ENCODE results near the gene ADD2. TPM values are rescaled to one million over a fixed set of nuclear protein-coding genes. Genes with fewer than 3 reads are reported as not detected.

ADD2 gene
- total RNA-seq, 1 donor from 2014 or later, result 2.0 TPM

DNA sequence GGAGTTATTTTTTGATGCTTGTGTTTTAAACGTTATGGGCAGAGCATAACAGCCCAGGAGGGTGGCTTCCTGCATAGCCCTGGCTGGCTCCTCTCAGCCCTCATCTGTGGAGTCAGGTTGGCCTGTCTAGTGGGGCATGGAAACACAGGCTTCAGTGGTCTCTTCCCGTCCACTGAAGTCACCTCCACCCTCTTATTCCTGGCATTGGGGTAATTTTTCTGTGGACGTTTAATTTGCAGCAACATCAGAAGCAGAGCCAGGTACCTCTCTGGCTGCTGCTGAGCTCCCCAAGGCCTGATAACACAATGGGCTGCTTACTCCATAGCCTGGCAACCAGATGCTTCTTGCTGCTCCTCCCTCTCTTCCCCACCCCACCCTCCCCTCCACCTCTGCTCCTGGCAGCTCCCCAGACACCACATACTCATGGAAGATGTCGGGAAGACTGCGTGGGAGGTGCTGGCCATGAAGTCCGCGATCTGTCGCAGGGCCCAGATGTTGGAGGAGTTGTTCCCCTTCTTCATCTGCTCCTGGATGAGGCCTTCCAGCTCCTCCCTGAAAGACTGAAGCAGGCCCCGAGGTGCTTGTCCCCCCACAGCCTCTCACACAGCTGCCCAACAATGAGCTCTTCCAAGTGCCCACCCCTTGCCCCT, 64.0 kb downstream of the ADD2 start:
- no peak for DNase-seq (ENCODE audit: low read depth in 2 of 2)

DNA sequence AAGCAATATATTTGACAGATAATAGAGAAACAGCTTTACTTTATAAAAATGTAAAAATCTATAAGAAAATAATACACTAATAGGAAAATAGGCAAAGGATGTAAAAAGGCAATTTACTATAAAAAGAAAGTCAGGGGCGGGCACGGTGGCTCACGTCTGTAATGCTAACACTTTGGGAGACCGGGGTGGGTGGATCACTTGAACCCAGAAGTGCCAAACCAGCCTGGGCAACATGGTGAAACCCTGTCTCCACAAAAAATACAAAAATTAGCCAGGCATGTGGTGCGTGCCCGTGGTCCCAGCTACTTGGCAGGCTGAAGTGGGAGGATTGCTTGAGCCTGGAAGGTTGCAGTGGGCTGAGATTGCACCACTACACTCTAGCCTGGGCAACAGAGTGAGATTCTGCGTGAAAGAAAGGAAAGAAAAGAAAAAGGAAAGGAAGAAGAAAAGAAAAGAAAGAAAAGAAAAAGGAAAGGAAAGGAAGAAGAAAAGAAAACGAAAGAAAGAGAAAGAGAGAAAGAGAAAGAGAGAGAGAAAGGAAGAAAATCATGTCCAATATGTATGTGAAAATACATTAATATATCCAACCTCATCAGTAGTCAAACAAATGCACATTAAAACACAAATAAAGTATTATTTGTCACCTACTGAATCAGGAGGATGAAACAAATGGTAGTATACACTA, 65.1 kb downstream of the ADD2 start:
- DNase-seq (ENCODE audit: low read depth in 2 of 2), result no peak

DNA sequence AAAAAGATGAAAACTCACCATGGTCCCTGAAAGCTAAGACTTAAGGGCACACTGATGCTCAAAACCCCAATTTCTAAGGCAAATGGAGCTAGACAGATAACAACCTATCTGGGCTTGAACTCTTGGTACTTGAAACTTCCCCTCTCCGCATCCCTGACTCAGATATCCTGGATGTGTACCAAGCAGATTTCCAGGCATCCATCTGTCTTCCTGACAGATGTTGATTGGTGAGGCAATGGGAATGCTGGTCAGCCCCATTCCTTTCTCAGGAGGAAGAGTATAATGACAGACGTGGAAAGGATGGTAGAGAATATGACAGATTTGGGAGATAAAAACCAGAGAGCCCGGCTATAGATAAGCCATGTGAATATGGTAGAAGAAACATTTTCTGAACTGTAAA, 69.2 kb downstream of the ADD2 start:
- peak in 1 of 2 donors; percentile 9 for DNase-seq (ENCODE audit: low read depth in 2 of 2)

DNA sequence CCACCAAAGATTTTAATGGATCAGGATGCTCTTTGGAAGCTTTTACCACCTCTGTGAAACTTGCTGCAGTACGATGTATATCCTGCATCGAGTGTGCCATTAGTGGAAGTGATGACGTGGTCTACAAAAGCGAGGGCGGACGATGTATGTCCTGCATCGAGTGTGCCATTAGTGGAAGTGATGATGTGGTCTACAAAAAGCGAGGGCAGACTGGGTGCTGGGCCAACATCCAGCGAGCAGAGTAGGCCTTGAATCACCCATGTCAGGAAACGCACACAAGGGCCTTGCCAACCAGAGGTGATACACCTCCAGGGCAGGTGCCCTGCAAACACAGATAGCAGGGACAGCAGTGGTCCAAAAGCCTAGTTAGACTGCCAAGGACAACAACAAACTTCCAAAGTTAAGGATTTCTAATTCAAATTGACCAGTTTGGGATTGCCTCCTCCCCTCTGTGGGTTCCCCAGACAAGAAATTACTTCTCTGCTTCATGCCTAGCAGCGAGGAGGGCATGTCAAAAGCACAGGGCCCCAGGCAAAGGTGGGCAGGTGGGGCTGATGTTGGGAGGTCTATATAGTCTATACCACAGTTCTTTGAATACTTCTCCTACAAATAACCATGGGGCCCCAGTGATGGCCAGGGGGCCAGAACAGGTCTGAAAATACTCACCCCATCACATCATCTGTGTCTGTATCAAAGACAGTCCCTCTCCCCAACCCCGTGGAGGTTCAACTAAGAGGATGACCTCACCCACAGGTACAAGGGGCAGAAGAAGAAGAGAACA, 70.2 kb downstream of the ADD2 start:
- DNase-seq (ENCODE audit: low read depth in 2 of 2), result no peak

DNA sequence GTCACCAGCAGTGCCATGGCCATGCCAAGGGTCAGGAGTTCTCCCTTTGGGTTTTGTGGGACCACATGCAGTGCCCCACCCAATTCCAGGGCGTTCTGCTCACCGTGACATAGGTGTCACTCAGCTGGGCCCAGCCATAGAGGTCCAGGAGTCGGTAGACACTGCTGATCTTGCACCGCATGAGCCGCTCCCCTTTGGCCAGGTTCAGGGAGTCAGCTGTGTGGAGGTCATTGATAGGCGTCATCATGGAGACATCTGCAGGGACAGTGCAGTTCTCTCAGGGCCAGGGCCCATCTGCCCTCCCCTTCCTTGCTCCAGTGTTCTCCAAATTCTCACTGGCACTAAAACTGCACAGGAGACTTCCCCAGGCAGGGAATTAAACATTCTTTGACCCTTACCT, 71.9 kb downstream of the ADD2 start:
- DNase-seq (ENCODE audit: low read depth in 2 of 2), result no peak

DNA sequence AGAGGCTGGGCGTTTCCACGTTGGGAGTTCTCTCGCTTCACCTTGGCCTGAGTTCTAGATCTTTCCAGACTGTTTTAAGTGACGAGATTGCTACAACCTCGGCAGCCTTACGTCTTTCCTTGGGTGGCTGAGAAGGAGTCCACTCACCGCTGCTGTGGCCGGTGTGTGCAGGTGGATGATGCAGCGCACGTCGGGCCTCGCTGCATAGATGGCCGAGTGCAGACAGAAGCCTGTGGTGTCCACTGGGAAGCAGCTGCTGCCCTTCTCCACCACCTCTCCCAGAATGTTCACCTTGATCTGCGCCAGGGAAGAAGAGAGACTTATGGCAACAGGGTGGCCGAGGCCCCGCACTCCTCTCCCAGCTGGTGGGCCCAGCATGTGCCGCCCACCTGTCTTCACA, 75.7 kb downstream of the ADD2 start:
- DNase-seq (ENCODE audit: low read depth in 2 of 2), result no peak

DNA sequence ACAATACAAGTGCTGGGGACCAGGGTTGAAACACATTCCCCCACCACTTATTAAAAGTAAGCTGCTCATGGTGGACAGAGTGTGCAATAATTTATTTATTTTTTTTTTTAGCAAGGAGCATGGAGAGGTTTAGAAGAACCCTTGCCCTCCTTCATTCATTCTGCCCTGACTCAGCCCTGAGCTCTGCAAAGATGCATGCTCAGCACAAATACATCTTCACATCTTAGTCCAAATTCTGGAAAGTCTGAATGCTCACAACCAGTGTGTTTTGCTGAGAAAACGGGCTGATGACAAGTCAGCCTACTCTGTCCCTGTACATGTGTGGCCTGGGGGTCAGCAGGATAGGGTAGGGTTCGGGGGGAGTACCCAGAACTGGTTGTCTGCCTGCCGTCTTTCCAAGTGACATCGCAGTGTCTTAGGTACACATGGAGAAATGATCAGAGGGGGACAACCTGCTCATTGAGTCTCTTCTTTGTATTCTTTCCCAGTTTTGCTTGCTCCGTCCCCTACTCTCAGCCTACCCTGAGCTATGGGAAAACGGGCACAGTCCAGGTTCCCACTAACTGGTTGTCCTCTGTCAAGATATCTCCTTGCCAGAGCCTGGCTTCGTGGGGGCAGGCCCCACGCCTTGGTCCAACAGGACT, 76.4 kb downstream of the ADD2 start:
- no peak for DNase-seq (ENCODE audit: low read depth in 2 of 2)

DNA sequence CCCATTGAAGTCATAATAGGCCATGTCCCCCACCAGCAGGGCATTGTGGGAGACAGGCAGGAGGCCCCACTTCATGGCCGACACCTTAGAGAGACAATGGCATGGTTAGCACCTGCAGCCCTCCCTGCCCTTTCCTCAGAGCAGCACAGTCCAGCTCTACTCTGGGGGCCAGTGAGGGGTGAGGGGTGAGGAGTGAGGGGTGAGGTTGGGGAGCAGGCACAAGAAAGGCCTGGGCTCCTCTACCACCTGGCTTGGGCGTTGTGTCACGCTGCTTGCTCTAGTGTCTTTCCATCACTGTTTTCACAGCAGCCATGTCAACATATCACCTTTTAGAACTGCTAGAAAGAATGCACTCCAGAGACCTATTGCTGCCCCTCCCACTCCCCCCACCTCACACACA, 77.2 kb downstream of the ADD2 start:
- DNase-seq (ENCODE audit: low read depth in 2 of 2), result no peak

DNA sequence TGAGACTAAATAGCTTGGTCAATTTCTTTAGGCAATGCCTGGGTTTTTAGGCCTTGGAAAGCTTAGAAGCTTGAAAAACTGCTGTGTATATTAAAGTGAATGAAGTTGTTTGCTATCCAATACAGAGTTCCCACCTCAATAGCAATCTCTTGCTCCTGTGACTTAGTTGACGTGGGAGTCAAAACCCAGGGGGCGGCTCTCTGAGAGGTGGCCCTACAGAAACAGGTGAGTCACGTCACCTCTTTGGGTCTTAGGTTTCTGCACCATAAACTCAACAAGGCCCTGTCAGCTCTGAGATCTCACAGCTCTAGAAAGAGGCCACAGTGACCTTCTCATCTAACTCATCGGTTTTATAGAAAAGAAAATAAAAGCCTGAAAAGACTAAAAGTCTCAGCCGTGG, 79.6 kb downstream of the ADD2 start:
- no peak for DNase-seq (ENCODE audit: low read depth in 2 of 2)

DNA sequence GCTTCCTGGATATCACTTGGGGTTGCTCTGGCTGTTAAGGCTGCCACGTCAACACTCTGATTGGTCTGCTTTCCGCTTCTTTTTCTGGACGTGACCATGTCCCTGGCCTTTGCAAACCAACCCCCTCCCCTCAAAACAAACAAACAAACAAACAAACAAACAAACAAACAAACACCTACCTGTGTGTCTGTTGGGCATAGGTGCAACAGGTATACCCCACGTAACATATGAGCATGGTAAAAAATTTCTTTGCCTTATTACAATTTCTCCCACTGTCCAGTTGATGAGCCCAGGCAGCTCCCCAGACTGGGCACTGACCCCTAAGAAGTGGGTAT, 80.6 kb downstream of the ADD2 start:
- no peak for DNase-seq (ENCODE audit: low read depth in 2 of 2)

DNA sequence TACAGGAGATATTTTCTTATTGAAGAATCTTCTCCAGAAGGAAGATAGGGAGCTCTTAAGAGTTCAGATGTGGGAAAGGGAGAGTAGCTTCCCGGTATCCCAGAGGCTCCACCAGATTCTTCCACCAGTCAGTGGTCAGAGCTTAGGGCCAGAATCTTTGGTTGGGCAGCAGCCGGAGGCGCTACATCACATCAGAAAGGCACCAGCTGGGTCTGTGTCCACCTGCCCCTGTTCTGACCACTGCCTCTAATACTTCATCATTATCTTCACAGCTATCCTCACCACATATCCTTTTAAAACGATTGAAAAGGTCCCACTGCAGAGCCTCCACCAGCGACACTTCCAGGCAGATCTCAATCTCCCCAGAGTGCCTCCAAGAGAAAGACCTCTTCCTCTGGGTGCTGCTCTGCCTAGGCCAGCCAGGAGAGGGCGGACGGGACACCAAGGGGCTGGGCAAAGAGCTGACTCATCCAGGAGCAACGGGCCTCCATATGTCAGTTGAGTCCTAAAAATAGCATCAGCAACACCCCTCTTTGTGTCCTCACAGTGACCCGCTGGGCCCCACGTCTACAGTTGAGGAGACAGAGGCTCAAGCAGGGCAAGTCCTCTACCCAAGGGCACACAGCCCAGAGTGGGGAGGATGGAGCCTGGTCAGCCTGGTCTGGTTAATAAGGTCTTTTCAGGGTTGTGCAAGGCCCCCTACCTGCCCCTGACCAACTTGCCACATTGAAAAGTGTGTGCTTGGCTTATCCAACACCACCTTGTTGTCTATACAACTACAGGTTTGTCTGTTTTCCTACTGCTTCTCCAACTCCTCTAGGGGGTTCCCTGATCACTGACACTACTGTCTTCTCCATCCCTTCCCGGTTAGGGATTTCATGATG, 81.2 kb downstream of the ADD2 start:
- DNase-seq (ENCODE audit: low read depth in 2 of 2), result peak; percentile 31 to 33

DNA sequence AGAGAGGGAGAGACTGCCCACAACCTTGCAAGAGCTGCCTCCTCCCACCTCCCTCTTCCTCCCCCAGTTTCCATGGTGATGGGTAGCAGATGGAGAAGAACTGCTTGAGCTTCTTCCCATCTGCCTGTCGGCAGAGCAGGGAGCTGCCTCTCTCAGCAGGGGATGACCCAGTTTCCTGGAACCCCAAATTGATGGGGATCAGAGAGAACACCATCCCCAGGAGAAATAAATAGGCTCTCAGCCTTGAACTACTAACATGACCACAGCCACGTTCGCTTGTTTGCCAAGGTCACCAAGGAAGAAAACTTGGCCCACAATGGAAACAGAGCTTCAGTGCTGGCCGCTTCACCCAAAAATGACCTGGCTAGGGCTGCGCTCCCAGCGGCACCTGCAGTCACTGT, 82.2 kb downstream of the ADD2 start:
- DNase-seq (ENCODE audit: low read depth in 2 of 2), result no peak

DNA sequence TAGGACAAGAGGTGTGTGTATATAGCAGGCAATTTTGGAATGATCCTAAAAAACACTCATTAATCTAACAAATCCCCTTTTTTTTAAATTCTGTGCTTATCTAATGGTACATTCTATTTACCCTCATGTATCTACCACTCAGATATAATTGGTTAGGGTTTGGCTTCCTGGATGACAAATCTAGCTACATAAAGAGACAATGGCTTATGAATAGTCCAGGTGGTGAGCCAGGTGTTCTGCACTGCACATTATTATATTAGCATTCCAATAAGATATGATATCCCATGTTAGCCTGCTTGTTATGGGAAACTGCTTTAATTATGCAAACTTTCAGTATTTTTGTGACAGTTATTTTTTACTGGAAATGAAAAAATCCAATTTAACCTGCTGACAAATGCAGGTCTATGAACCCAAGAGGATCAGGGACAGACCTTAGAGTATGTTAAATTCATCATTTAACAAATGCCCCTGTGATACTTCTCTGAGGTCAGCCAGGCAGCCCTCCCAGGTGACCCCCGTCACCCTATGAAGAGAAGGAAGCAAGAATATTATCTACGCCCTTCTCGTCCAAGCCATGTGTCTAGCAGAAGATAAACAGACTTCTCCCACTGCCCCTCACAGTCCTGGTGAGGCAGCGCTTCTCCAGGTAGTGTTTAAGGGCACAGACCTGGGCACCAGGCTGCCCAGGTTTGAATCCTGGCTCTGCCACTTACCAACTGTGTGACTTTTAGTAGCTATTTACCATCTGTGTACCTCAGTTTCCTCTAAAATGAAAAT, 83.0 kb downstream of the ADD2 start:
- no peak for DNase-seq (ENCODE audit: low read depth in 2 of 2)

DNA sequence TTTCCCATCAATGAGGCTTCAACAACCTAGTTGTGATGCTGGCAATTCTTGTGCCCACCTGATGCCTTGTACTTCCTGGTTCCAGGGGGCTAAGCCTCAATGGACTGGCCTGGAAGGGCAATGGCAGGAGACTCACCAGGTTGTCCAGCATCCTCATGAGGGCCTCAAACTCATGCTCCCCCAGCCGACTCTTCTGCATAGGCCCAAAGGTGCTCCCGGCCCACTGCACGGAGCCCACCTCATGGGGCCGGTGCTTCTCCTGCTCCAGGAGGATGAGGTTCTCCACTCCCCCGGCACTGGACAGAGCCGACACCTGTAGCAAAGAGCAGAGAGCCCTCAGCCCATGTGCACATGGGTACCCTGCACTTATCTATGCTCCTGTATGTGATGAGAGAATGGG, 84.5 kb downstream of the ADD2 start:
- DNase-seq (ENCODE audit: low read depth in 2 of 2), result no peak

DNA sequence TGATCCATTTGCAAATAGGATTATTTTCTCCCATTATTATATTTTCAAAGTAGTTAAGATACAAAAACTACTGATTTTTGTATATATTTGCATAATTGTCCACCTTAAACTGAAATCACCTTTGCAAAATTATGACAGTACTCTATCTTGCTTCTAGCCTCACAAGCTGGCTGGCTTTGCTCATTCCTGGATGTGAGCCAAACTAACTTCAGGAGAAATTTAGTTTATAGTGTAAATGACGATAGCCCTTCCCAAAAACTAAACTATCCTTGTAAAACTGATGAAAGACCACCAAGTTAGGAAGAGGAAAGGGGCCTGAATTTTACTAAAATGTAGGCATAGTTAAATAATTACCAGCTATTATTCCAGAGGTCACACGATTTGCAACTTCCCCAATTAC, 87.3 kb downstream of the ADD2 start:
- no peak for DNase-seq (ENCODE audit: low read depth in 2 of 2)

DNA sequence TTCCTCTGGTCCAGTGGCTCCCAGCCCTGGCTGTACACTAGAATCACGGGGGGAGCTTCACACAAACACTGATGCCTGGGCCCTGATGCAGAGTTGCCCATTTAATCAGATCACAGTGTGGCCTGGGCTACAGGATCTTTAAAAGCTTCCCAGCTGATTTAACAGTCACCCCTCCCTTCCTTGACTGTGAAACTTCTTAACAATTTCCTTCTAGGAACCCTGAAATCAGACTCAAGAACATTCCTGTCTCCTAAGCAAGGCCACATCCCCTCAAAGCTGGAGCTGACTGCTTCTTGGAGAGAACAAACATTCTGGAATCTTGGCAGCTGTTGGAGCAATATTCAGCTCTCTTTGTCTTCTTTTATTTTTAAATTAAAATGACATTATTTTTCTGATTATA, 88.7 kb downstream of the ADD2 start:
- DNase-seq (ENCODE audit: low read depth in 2 of 2), result no peak

DNA sequence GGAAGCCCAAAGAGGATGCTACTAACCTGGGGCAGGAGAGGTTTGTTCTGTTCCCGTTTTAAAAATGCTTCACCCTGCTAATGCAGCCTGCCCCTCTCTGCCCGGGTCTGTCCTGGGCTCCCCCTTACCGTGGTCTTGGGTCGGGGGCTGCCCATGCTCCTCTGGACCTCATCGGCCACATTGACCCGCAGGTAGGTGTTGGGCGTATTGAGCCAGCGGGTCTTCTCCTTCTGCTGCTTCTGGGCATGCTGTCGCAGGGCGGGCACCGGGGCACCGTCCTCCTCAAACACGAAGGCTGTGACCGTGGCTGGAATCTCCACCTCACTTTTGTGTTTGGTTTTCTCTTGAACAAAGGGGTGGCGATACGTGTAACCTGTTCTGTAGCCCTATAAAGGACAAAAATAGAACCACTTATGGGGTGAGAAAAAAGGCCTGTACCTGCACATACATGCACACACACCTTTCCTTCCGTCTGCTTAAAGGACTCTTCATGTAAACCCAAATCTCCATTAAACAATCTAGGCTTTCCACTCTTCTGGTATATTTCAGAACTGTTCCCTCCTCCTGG, 89.3 kb downstream of the ADD2 start:
- DNase-seq (ENCODE audit: low read depth in 2 of 2), result no peak

DNA sequence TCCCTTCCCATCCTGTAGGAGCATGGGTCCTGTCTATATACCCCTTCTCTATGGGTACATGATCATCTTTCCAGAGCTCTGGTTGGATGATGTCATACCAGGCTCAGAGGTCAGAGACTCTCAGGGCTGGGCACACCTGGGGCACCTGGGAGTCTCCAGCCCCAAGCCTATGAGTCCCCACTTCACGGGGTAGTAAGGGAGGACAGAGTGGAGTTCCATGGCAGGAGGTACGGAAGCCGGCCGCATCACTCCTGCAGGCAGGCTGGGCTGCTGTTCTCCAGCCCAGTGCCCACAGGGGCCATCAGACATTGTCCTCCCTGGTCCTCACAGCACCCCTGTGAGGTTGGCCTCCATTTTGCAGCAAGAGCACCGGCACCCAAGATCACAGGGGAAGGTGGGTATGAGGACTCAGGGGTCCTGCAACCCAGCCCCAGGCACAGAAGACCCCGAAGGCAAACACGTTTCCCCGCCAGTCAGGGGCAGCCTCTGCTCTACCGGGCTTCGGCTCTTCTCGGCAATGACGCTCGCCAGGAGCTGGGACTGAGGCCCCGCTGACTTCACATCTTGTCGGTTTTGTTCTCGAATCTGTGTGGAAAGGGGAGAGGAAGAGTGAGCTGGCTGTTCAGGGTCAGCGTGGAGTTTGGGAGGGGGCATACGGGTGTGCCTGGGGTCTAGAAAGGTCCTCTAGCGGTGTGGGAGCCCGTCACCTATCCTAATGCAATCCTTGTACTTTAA, 91.5 kb downstream of the ADD2 start:
- DNase-seq (ENCODE audit: low read depth in 2 of 2), result no peak

DNA sequence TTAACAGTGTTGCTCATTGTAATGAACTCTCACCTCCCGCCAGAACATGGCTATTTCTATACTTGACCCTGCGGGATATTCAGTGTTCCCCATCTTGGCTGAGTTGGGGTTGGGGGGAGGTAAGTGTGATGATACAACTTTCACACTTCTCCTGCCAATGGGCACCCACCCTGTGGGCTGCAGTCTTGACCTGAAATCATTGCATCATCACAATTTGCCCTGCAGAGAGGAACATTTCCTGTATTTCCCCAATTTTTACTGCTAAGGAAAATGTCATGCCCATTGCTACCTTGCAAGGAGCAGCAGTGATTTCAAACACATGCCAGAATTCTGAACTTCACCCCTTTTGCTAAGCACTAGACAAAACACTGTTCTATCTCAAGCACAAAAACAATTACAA, 92.1 kb downstream of the ADD2 start:
- DNase-seq (ENCODE audit: low read depth in 2 of 2), result no peak

Data from lung microvascular endothelial cell (primary cell).